Astrocyte (in vitro differentiated cells and primary cell): ENCODE results near the gene C1QL4. TPM values are rescaled to one million over a fixed set of nuclear protein-coding genes. Genes with fewer than 3 reads are reported as not detected.

ENCODE experiments used
- DNase-seq: peaks from one replicate; pipeline ENCODE4 v3.0.0-alpha.2; 2010; ENCODE audit warnings: low read depth
- FAIRE-seq: peaks from 2 replicates; lab custom pipeline; 2011; peaks lifted over from hg19 to GRCh38; lab: Jason Lieb, UNC
- H2AFZ ChIP-seq: 2 replicates; pipeline ENCODE4 v1.6.0; 2012; ENCODE audit warnings: low read depth, low read length, inconsistent platforms
- H3K27ac ChIP-seq: 2 replicates; pipeline ENCODE4 v1.5.1; 2011; ENCODE audit warnings: low read depth, low read length, inconsistent platforms
- H3K27me3 ChIP-seq: 2 replicates; pipeline ENCODE4 v1.6.0; 2011; ENCODE audit warnings: low read length, inconsistent platforms; ENCODE audit not compliant: insufficient read depth
- H3K36me3 ChIP-seq: 2 replicates; pipeline ENCODE4 v1.5.1; 2011; ENCODE audit warnings: low read length, inconsistent platforms; ENCODE audit not compliant: insufficient read depth
- H3K4me1 ChIP-seq: 2 replicates; pipeline ENCODE4 v1.5.1; 2011; ENCODE audit warnings: low read length, inconsistent platforms; ENCODE audit not compliant: insufficient read depth
- H3K4me2 ChIP-seq: 2 replicates; pipeline ENCODE4 v1.6.0; 2012; ENCODE audit warnings: low read length, inconsistent platforms
- H3K4me3 ChIP-seq: 2 replicates; pipeline ENCODE4 v1.5.1; 2011; ENCODE audit warnings: low read depth, mild to moderate bottlenecking, low read length, inconsistent platforms; ENCODE audit not compliant: insufficient read depth
- H3K79me2 ChIP-seq: 2 replicates; pipeline ENCODE4 v1.6.0; 2012; ENCODE audit warnings: mild to moderate bottlenecking, low read length, inconsistent platforms; ENCODE audit not compliant: insufficient read depth
- H3K9ac ChIP-seq: 2 replicates; pipeline ENCODE4 v1.6.0; 2012; ENCODE audit warnings: mild to moderate bottlenecking, low read length, inconsistent platforms
- H3K9me3 ChIP-seq: 2 replicates; pipeline ENCODE4 v1.5.1; 2012; ENCODE audit warnings: low read depth, mild to moderate bottlenecking, low read length, inconsistent platforms; ENCODE audit not compliant: insufficient read depth
- H4K20me1 ChIP-seq: 2 replicates; pipeline ENCODE4 v1.6.0; 2012; ENCODE audit warnings: low read length, inconsistent platforms; ENCODE audit not compliant: insufficient read depth
- H3K27ac Mint-ChIP-seq: one replicate; pipeline ENCODE4 v1.8.0; 2021; ENCODE audit warnings: mild to moderate bottlenecking, mixed read lengths; ENCODE audit not compliant: unreplicated experiment
- H3K27me3 Mint-ChIP-seq: one replicate; pipeline ENCODE4 v1.8.0; 2021; ENCODE audit warnings: low read depth, mixed read lengths; ENCODE audit not compliant: unreplicated experiment
- H3K36me3 Mint-ChIP-seq: one replicate; pipeline ENCODE4 v1.8.0; 2021; ENCODE audit warnings: low read depth, mixed read lengths; ENCODE audit not compliant: unreplicated experiment
- H3K4me1 Mint-ChIP-seq: one replicate; pipeline ENCODE4 v1.8.0; 2021; ENCODE audit warnings: low read depth, mixed read lengths; ENCODE audit not compliant: unreplicated experiment
- H3K4me3 Mint-ChIP-seq: one replicate; pipeline ENCODE4 v1.8.0; 2021; ENCODE audit warnings: mild to moderate bottlenecking, moderate library complexity, mixed read lengths; ENCODE audit not compliant: unreplicated experiment
- H3K9me3 Mint-ChIP-seq: one replicate; pipeline ENCODE4 v1.8.0; 2021; ENCODE audit warnings: mild to moderate bottlenecking, mixed read lengths; ENCODE audit not compliant: unreplicated experiment
- CTCF ChIP-seq: IDR thresholded peaks from 2 replicates; pipeline ENCODE4 v1.5.1; 2011; ENCODE audit warnings: low read depth, mild to moderate bottlenecking, inconsistent platforms, low read length, moderate library complexity; ENCODE audit not compliant: insufficient read depth
- EZH2 ChIP-seq: IDR thresholded peaks from 2 replicates; pipeline ENCODE4 v1.6.1; 2012; ENCODE audit warnings: mild to moderate bottlenecking, low read length, inconsistent platforms; ENCODE audit not compliant: insufficient read depth
- total RNA-seq: library from RNA; stranded (reverse); gene quantifications from 2 replicates; pipeline ENCODE4 v1.2.1, GENCODE V29; 2021

C1QL4 gene
- total RNA-seq, 1 donor from 2014 or later, result 0.09 TPM

GRCh38 chr12:49364989-49365388, 28.0 kb upstream of the C1QL4 start:
- peaks cover 28% of the 10 kb centered on the region for H3K4me1 ChIP-seq
- no peaks in the 10 kb centered on the region for H3K9me3 ChIP-seq
- TF ChIP-seq EZH2, result no peak
- TF ChIP-seq CTCF, result no peak
- Mint-ChIP-seq H3K9me3 (no peaks in the 10 kb centered on the region), H3K4me1 (peaks cover 8% of the 10 kb centered on the region), H3K27ac (no peak overlapping the region), H3K4me3 (no peak overlapping the region), H3K36me3 (no peaks in the 10 kb centered on the region), H3K27me3 (no peaks in the 10 kb centered on the region)
- H3K27me3 ChIP-seq, result no peaks in the 10 kb centered on the region
- H3K4me3 ChIP-seq, result peak overlapping the region; percentile 16
- no peaks in the 10 kb centered on the region for H3K36me3 ChIP-seq
- H3K27ac ChIP-seq, result peak overlapping the region; percentile 17
- DNase-seq (peak; percentile 82), FAIRE-seq (no peak)
- H3K79me2 ChIP-seq, result peaks cover 24% of the 10 kb centered on the region
- H2AFZ ChIP-seq, result no peak overlapping the region
- H3K9ac ChIP-seq, result no peak overlapping the region
- H3K4me2 ChIP-seq, result peak overlapping the region; percentile 88
- H4K20me1 ChIP-seq, result peaks cover 19% of the 10 kb centered on the region

- H3K4me2 ChIP-seq, result no peak overlapping the region
- H3K4me3 ChIP-seq, result no peak overlapping the region
- no peaks in the 10 kb centered on the region for H3K9me3 ChIP-seq
- no peaks in the 10 kb centered on the region for H3K79me2 ChIP-seq
- peaks cover 19% of the 10 kb centered on the region for H3K4me1 ChIP-seq
- no peaks in the 10 kb centered on the region for H3K9me3 Mint-ChIP-seq
- H3K27ac Mint-ChIP-seq, result no peak overlapping the region
- H3K4me3 Mint-ChIP-seq, result no peak overlapping the region
- H3K27ac ChIP-seq, result no peak overlapping the region
- DNase-seq, result no peak
- H3K36me3 Mint-ChIP-seq, result no peaks in the 10 kb centered on the region
- H3K36me3 ChIP-seq, result no peaks in the 10 kb centered on the region
- H3K9ac ChIP-seq, result no peak overlapping the region
- H3K27me3 Mint-ChIP-seq, result no peaks in the 10 kb centered on the region
- TF ChIP-seq EZH2, result no peak
- TF ChIP-seq CTCF, result no peak
- FAIRE-seq, result no peak
- H3K4me1 Mint-ChIP-seq, result peaks cover 1% of the 10 kb centered on the region
- H2AFZ ChIP-seq, result no peak overlapping the region
- no peaks in the 10 kb centered on the region for H3K27me3 ChIP-seq
- no peaks in the 10 kb centered on the region for H4K20me1 ChIP-seq
These were observed 25.1 kb upstream of the C1QL4 start for GRCh38 chr12:49362077-49362476.

GRCh38 chr12:49359671-49360070, 22.7 kb upstream of the C1QL4 start:
- Histone ChIP-seq H3K27me3 (no peaks in the 10 kb centered on the region), H3K79me2 (no peaks in the 10 kb centered on the region), H3K9me3 (no peaks in the 10 kb centered on the region), H3K9ac (no peak overlapping the region), H3K27ac (no peak overlapping the region), H3K4me3 (no peak overlapping the region), H3K4me1 (peaks cover 8% of the 10 kb centered on the region), H3K4me2 (no peak overlapping the region), H3K36me3 (no peaks in the 10 kb centered on the region), H4K20me1 (no peaks in the 10 kb centered on the region), H2AFZ (no peak overlapping the region)
- Mint-ChIP-seq H3K27ac (no peak overlapping the region), H3K27me3 (peaks cover 4% of the 10 kb centered on the region), H3K36me3 (no peaks in the 10 kb centered on the region), H3K4me1 (no peaks in the 10 kb centered on the region), H3K4me3 (no peak overlapping the region), H3K9me3 (no peaks in the 10 kb centered on the region)
- FAIRE-seq (no peak), DNase-seq (no peak)
- TF ChIP-seq EZH2 (no peak), CTCF (no peak)
